Activated CD4-positive, alpha-beta memory T cell treated with anti-CD3 and anti-CD28 coated beads, Interleukin-2, amount 10 ng/mL, durations not matched to agents 7 days and 5 days (primary cell): Measurements from ENCODE around the gene EPB41L2. TPM values are rescaled to one million over a fixed set of nuclear protein-coding genes. Genes with fewer than 3 reads are reported as not detected.

Experiments
- CTCF ChIA-PET: fragments of 350-600 bp; sonication (Branson Sonifier 250); formaldehyde crosslinking; loops from one replicate; lab custom pipeline; 2021; ENCODE audit warnings: antibody characterized with exemption, inconsistent platforms; lab: Charles Lee
- POLR2A ChIA-PET: fragments of 350-600 bp; sonication (Branson Sonifier 250); formaldehyde crosslinking; loops from one replicate; lab custom pipeline; 2021; ENCODE audit warnings: antibody characterized with exemption; lab: Charles Lee
- DNase-seq: peaks from one replicate; pipeline ENCODE4 v3.0.0-alpha.2; 2020
- H3K27ac Mint-ChIP-seq: one replicate; pipeline ENCODE4 v1.8.0; 2021; ENCODE audit warnings: mild to moderate bottlenecking, mixed read lengths
- H3K27me3 Mint-ChIP-seq: one replicate; pipeline ENCODE4 v1.8.0; 2021; ENCODE audit warnings: mixed read lengths
- H3K36me3 Mint-ChIP-seq: one replicate; pipeline ENCODE4 v1.8.0; 2021; ENCODE audit warnings: low read depth, mixed read lengths
- H3K4me1 Mint-ChIP-seq: one replicate; pipeline ENCODE4 v1.8.0; 2021; ENCODE audit warnings: mixed read lengths
- H3K4me3 Mint-ChIP-seq: one replicate; pipeline ENCODE4 v1.8.0; 2021; ENCODE audit warnings: mild to moderate bottlenecking, mixed read lengths
- H3K9me3 Mint-ChIP-seq: one replicate; pipeline ENCODE4 v1.8.0; 2021; ENCODE audit warnings: mixed read lengths
- total RNA-seq, 2 experiments: library from RNA; stranded (reverse); gene quantifications; one replicate each; pipeline ENCODE4 v1.2.3, GENCODE V29; 2021

EPB41L2 gene
- total RNA-seq, 2 experiments from 2014 or later, result 24.8 to 25.6 TPM

GRCh38 chr6:131039345-131039680, 23.7 kb downstream of the EPB41L2 start:
- Mint-ChIP-seq H3K27me3 (no peaks in the 10 kb centered on the region), H3K36me3 (no peaks in the 10 kb centered on the region), H3K9me3 (no peaks in the 10 kb centered on the region), H3K4me1 (no peaks in the 10 kb centered on the region), H3K4me3 (no peak overlapping the region), H3K27ac (no peak overlapping the region)
- ChIA-PET CTCF (no interaction called here), POLR2A (no interaction called here)
- DNase-seq, result no peak

GRCh38 chr6:131038597-131039344, 24.3 kb downstream of the EPB41L2 start:
- Mint-ChIP-seq H3K36me3 (no peaks in the 10 kb centered on the region), H3K27ac (no peak overlapping the region), H3K4me1 (no peaks in the 10 kb centered on the region), H3K9me3 (no peaks in the 10 kb centered on the region), H3K4me3 (no peak overlapping the region), H3K27me3 (no peaks in the 10 kb centered on the region)
- ChIA-PET POLR2A (no interaction called here), CTCF (no interaction called here)
- no peak for DNase-seq

GRCh38 chr6:131037194-131037897, 25.7 kb downstream of the EPB41L2 start:
- ChIA-PET POLR2A (interaction anchor here (0.5 kb wide), 1 partner anchor 14 kb away, joined by 3 read pairs; no protein-coding TSS in a partner anchor), CTCF (no interaction called here)
- Mint-ChIP-seq H3K27me3 (no peaks in the 10 kb centered on the region), H3K36me3 (no peaks in the 10 kb centered on the region), H3K4me1 (no peaks in the 10 kb centered on the region), H3K4me3 (no peak overlapping the region), H3K9me3 (no peaks in the 10 kb centered on the region), H3K27ac (no peak overlapping the region)
- no peak for DNase-seq

GRCh38 chr6:131036601-131037000, 26.4 kb downstream of the EPB41L2 start:
- no peaks in the 10 kb centered on the region for H3K36me3 Mint-ChIP-seq
- H3K27ac Mint-ChIP-seq, result no peak overlapping the region
- CTCF ChIA-PET, result no interaction called here
- DNase-seq, result no peak
- no peaks in the 10 kb centered on the region for H3K4me1 Mint-ChIP-seq
- POLR2A ChIA-PET, result interaction anchor here (0.5 kb wide), 1 partner anchor 15 kb away, joined by 3 read pairs; no protein-coding TSS in a partner anchor
- no peaks in the 10 kb centered on the region for H3K9me3 Mint-ChIP-seq
- no peaks in the 10 kb centered on the region for H3K27me3 Mint-ChIP-seq
- no peak overlapping the region for H3K4me3 Mint-ChIP-seq

- ChIA-PET POLR2A (no interaction called here), CTCF (no interaction called here)
- DNase-seq, result no peak
- Mint-ChIP-seq H3K9me3 (no peaks in the 10 kb centered on the region), H3K36me3 (no peaks in the 10 kb centered on the region), H3K27ac (no peak overlapping the region), H3K4me3 (no peak overlapping the region), H3K27me3 (no peaks in the 10 kb centered on the region), H3K4me1 (no peaks in the 10 kb centered on the region)
Measured at GRCh38 chr6:131036143-131036542, 26.9 kb downstream of the EPB41L2 start.

GRCh38 chr6:131035582-131035981, 27.5 kb downstream of the EPB41L2 start:
- no peaks in the 10 kb centered on the region for H3K9me3 Mint-ChIP-seq
- no peaks in the 10 kb centered on the region for H3K36me3 Mint-ChIP-seq
- no peak overlapping the region for H3K27ac Mint-ChIP-seq
- no peaks in the 10 kb centered on the region for H3K27me3 Mint-ChIP-seq
- H3K4me1 Mint-ChIP-seq, result no peaks in the 10 kb centered on the region
- ChIA-PET CTCF (no interaction called here), POLR2A (no interaction called here)
- DNase-seq, result no peak
- no peak overlapping the region for H3K4me3 Mint-ChIP-seq

- Mint-ChIP-seq H3K9me3 (no peaks in the 10 kb centered on the region), H3K27me3 (no peaks in the 10 kb centered on the region), H3K27ac (no peak overlapping the region), H3K36me3 (no peaks in the 10 kb centered on the region), H3K4me3 (no peak overlapping the region), H3K4me1 (no peaks in the 10 kb centered on the region)
- CTCF ChIA-PET, result no interaction called here
- DNase-seq, result no peak
- POLR2A ChIA-PET, result no interaction called here
Measured at GRCh38 chr6:131033631-131034030, 29.4 kb downstream of the EPB41L2 start.

GRCh38 chr6:131029626-131030297, 33.3 kb downstream of the EPB41L2 start:
- no peak overlapping the region for H3K27ac Mint-ChIP-seq
- CTCF ChIA-PET, result no interaction called here
- no peaks in the 10 kb centered on the region for H3K27me3 Mint-ChIP-seq
- H3K36me3 Mint-ChIP-seq, result no peaks in the 10 kb centered on the region
- H3K4me1 Mint-ChIP-seq, result no peaks in the 10 kb centered on the region
- no peaks in the 10 kb centered on the region for H3K9me3 Mint-ChIP-seq
- DNase-seq, result no peak
- H3K4me3 Mint-ChIP-seq, result no peak overlapping the region
- POLR2A ChIA-PET, result no interaction called here

- Mint-ChIP-seq H3K27ac (no peak overlapping the region), H3K36me3 (no peaks in the 10 kb centered on the region), H3K27me3 (no peaks in the 10 kb centered on the region), H3K4me1 (peaks cover 6% of the 10 kb centered on the region), H3K9me3 (no peaks in the 10 kb centered on the region), H3K4me3 (no peak overlapping the region)
- ChIA-PET CTCF (no interaction called here), POLR2A (no interaction called here)
- no peak for DNase-seq
Measured at GRCh38 chr6:131027326-131027725, 35.7 kb downstream of the EPB41L2 start.

GRCh38 chr6:131026243-131026642, 36.8 kb downstream of the EPB41L2 start:
- DNase-seq, result no peak
- H3K36me3 Mint-ChIP-seq, result no peaks in the 10 kb centered on the region
- no peak overlapping the region for H3K4me3 Mint-ChIP-seq
- peaks cover 6% of the 10 kb centered on the region for H3K4me1 Mint-ChIP-seq
- CTCF ChIA-PET, result no interaction called here
- POLR2A ChIA-PET, result no interaction called here
- H3K27ac Mint-ChIP-seq, result no peak overlapping the region
- H3K27me3 Mint-ChIP-seq, result no peaks in the 10 kb centered on the region
- no peaks in the 10 kb centered on the region for H3K9me3 Mint-ChIP-seq

- no peaks in the 10 kb centered on the region for H3K9me3 Mint-ChIP-seq
- no peak overlapping the region for H3K27ac Mint-ChIP-seq
- POLR2A ChIA-PET, result no interaction called here
- no peak for DNase-seq
- no peaks in the 10 kb centered on the region for H3K27me3 Mint-ChIP-seq
- H3K36me3 Mint-ChIP-seq, result no peaks in the 10 kb centered on the region
- CTCF ChIA-PET, result no interaction called here
- peaks cover 6% of the 10 kb centered on the region for H3K4me1 Mint-ChIP-seq
- no peak overlapping the region for H3K4me3 Mint-ChIP-seq
Measured at GRCh38 chr6:131024565-131024964, 38.5 kb downstream of the EPB41L2 start.

GRCh38 chr6:131023834-131024504, 39.1 kb downstream of the EPB41L2 start:
- CTCF ChIA-PET, result no interaction called here
- POLR2A ChIA-PET, result no interaction called here
- H3K27ac Mint-ChIP-seq, result no peak overlapping the region

GRCh38 chr6:131022691-131023090, 40.4 kb downstream of the EPB41L2 start:
- Mint-ChIP-seq H3K9me3 (no peaks in the 10 kb centered on the region), H3K27me3 (no peaks in the 10 kb centered on the region), H3K4me3 (no peak overlapping the region), H3K27ac (no peak overlapping the region), H3K36me3 (no peaks in the 10 kb centered on the region), H3K4me1 (peaks cover 6% of the 10 kb centered on the region)
- POLR2A ChIA-PET, result no interaction called here
- no peak for DNase-seq
- CTCF ChIA-PET, result no interaction called here

More at GRCh38 chr6:131023834-131024504, 39.1 kb downstream of the EPB41L2 start:
- no peak overlapping the region for H3K4me3 Mint-ChIP-seq
- H3K4me1 Mint-ChIP-seq, result peaks cover 6% of the 10 kb centered on the region
- no peaks in the 10 kb centered on the region for H3K27me3 Mint-ChIP-seq
- H3K36me3 Mint-ChIP-seq, result no peaks in the 10 kb centered on the region
- H3K9me3 Mint-ChIP-seq, result no peaks in the 10 kb centered on the region
- DNase-seq, result no peak
